ENCODE data around the gene NINJ1. TPM values are rescaled to one million over a fixed set of nuclear protein-coding genes. Genes with fewer than 3 reads are reported as not detected.

Gene NINJ1
- total RNA-seq, 1 experiment from 2014 or later, result 69.1 TPM

GRCh38 chr9:93133681-93134014 lies 403 bp downstream of the NINJ1 start:
- DNase-seq (ENCODE audit: extremely low read depth, low read depth), result no peak

GRCh38 chr9:93132946-93133680 lies 938 bp downstream of the NINJ1 start:
- DNase-seq (ENCODE audit: extremely low read depth, low read depth), result no peak

- no peak for DNase-seq (ENCODE audit: extremely low read depth, low read depth)
These were observed 1.6 kb downstream of the NINJ1 start for GRCh38 chr9:93132287-93132927.

- DNase-seq (ENCODE audit: extremely low read depth, low read depth), result no peak
These were observed 2.3 kb downstream of the NINJ1 start for GRCh38 chr9:93131599-93132286.

- DNase-seq (ENCODE audit: extremely low read depth, low read depth), result no peak
These were observed 3.1 kb downstream of the NINJ1 start for GRCh38 chr9:93130861-93131481.

- no peak for DNase-seq (ENCODE audit: extremely low read depth, low read depth)
These were observed 4.2 kb downstream of the NINJ1 start for GRCh38 chr9:93129691-93130500.

GRCh38 chr9:93129286-93129685 lies 4.8 kb downstream of the NINJ1 start:
- no peak for DNase-seq (ENCODE audit: extremely low read depth, low read depth)

GRCh38 chr9:93128715-93129224 lies 5.3 kb downstream of the NINJ1 start:
- DNase-seq (ENCODE audit: extremely low read depth, low read depth), result no peak

- no peak for DNase-seq (ENCODE audit: extremely low read depth, low read depth)
These were observed 5.9 kb downstream of the NINJ1 start for GRCh38 chr9:93128011-93128714.

- DNase-seq (ENCODE audit: extremely low read depth, low read depth), result no peak
These were observed 6.6 kb downstream of the NINJ1 start for GRCh38 chr9:93127395-93127911.

- DNase-seq (ENCODE audit: extremely low read depth, low read depth), result no peak
These were observed 7.2 kb downstream of the NINJ1 start for GRCh38 chr9:93126825-93127368.

- DNase-seq (ENCODE audit: extremely low read depth, low read depth), result no peak
These were observed 7.8 kb downstream of the NINJ1 start for GRCh38 chr9:93126151-93126781.

GRCh38 chr9:93125331-93125894 lies 8.6 kb downstream of the NINJ1 start:
- DNase-seq (ENCODE audit: extremely low read depth, low read depth), result no peak

GRCh38 chr9:93124793-93125192 lies 9.3 kb downstream of the NINJ1 start:
- DNase-seq (ENCODE audit: extremely low read depth, low read depth), result no peak

GRCh38 chr9:93123561-93124283 lies 10.3 kb downstream of the NINJ1 start:
- DNase-seq (ENCODE audit: extremely low read depth, low read depth), result no peak

- no peak for DNase-seq (ENCODE audit: extremely low read depth, low read depth)
These were observed 11.3 kb downstream of the NINJ1 start for GRCh38 chr9:93122721-93123221.

Measured in NCI-H460 (cell line).